ENCODE measurements around the gene ZNF804A. TPM values are rescaled to one million over a fixed set of nuclear protein-coding genes. Genes with fewer than 3 reads are reported as not detected.

Gene ZNF804A
- total RNA-seq, 1 donor from 2014 or later: not detected

DNA sequence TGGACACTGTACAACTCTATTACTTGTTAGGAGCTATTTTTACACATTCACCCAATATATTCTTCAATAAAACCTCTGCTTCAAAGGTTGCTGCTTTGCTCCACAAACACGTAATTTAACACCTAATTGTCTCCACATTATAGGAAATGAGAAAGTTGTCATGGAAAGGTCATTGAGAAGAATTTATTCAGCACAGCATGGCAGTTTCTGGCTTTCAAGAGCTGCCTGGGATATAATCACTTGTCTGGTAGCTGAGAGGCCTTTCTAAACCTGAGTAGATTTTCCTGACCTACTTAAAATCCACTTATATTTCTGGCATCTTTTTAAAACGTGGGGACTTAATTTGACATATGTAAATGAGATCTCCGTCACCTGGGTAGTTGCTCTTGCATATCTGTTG, 216.1 kb downstream of the ZNF804A start:
- DNase-seq (ENCODE audit: low read depth): no peak
- no peak for TF ChIP-seq CTCF (conservative IDR thresholded peaks at IDR 0.05; ENCODE audit: low read depth, low read length)
- no peak overlapping the region for H3K4me3 ChIP-seq (ENCODE audit: low read depth, low read length)

DNA sequence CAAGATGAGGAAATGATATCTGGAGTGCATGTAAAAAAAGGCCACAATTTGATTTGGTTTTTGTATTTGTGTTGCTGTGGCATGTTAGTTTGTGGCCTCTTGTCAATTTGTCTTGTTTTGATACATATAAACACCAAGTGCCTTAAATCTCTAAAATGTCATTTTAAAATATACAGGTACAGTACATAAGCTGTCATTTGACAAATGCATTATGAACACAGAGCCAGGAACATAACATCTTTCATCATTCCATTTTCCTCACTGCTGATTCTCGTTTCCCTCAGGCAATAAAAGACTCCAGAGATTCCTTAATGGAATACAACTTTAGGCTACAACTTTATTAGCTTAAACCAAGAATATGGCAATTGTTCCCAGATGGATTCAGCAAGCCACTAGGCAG, 217.5 kb downstream of the ZNF804A start:
- TF ChIP-seq CTCF (conservative IDR thresholded peaks at IDR 0.05; ENCODE audit: low read depth, low read length): no peak
- DNase-seq (ENCODE audit: low read depth): no peak
- H3K4me3 ChIP-seq (ENCODE audit: low read depth, low read length): no peak overlapping the region

GRCh38 chr2:184824597-184824996, 226.3 kb downstream of the ZNF804A start:
- no peak for DNase-seq (ENCODE audit: low read depth)
- no peak overlapping the region for H3K4me3 ChIP-seq (ENCODE audit: low read depth, low read length)
- no peak for TF ChIP-seq CTCF (conservative IDR thresholded peaks at IDR 0.05; ENCODE audit: low read depth, low read length)

DNA sequence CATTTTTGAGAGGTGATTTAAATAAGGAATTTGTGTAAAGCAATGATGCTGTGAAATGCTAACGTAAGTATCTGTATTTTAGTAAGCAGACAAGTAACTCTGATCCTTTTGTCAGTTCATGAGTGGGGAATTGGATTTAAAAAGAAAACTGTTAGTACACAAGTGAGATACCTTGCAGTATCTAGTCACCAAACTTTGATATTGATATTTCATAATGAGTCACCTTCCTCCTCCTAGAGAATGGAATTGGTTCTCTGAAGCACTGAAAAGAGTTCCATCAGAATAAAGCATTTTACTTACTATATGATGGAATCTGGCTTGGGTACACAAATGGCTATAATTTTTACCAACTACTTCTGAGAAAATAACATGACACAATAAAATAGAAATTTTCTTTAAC, 232.2 kb downstream of the ZNF804A start:
- no peak overlapping the region for H3K4me3 ChIP-seq (ENCODE audit: low read depth, low read length)
- DNase-seq (ENCODE audit: low read depth): no peak
- TF ChIP-seq CTCF (conservative IDR thresholded peaks at IDR 0.05; ENCODE audit: low read depth, low read length): no peak

DNA sequence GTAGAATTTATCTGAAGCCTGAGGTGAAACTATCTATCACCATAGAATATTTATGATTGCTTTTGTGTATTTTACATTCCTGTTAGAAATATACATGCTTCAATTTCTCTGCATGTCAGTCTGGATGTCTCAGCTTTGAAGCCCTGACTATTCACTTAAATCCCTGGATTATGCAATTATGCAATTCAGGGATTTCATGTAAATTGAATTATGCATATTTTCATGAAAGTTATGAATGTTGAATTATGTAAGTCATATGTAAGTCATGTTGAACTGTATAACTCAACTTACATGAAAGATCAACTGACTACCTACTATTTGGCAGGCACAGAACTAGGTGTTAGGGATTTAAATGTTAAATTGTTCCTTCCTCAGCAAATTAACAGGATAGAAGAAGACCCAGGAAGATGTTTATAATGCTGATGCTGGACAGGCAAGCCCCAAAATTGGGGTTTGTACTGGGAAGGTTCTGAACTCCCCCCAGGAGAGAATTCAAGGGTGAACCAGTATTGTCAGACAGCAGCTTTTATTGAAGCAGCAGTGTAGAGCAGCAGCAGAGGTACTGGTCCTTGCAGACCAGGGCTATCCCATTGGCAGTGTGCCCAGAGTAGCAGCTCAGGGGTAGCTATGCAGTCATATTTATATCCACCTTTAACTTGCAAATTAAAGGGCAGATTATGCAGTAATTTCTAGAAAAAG, 236.5 kb downstream of the ZNF804A start:
- no peak for TF ChIP-seq CTCF (conservative IDR thresholded peaks at IDR 0.05; ENCODE audit: low read depth, low read length)
- no peak overlapping the region for H3K4me3 ChIP-seq (ENCODE audit: low read depth, low read length)
- no peak for DNase-seq (ENCODE audit: low read depth)

GRCh38 chr2:184835398-184835715, 237.0 kb downstream of the ZNF804A start:
- TF ChIP-seq CTCF (conservative IDR thresholded peaks at IDR 0.05; ENCODE audit: low read depth, low read length): no peak
- DNase-seq (ENCODE audit: low read depth): no peak
- H3K4me3 ChIP-seq (ENCODE audit: low read depth, low read length): no peak overlapping the region

GRCh38 chr2:184847331-184847730, 249.0 kb downstream of the ZNF804A start:
- no peak overlapping the region for H3K4me3 ChIP-seq (ENCODE audit: low read depth, low read length)
- no peak for TF ChIP-seq CTCF (conservative IDR thresholded peaks at IDR 0.05; ENCODE audit: low read depth, low read length)
- no peak for DNase-seq (ENCODE audit: low read depth)
